CD4-positive, alpha-beta T cell treated with Interleukin-10 for 1 hour (primary cell): Measurements from ENCODE around the gene NXN.
"Not testable (repeated sequence)": the region's sequence is repeated elsewhere in the genome, so short reads cannot be mapped to it uniquely, and the experiment has no call there.

Experiments
- DNase-seq: peaks from one replicate; pipeline ENCODE4 v3.0.0-alpha.2; 2020

Gene NXN

DNA sequence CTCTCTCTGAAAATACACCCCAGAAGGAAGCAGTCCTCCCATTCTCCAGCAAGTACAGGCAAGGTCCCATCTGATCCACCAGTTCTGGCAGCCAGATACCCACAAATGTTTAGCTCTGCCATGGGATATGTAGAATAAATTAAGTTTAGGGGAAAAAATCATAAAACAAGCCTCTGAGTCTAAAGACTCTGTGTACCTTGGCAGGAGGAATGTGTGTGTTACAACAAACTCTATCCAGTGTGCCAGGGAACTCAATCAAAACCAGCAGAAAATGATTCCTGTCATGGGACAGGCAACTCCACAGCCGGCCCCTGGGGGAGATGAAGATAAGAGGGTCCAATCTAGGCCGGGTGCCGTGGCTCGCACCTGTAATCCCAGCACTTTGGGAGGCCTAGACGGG, 124.0 kb downstream of the NXN start:
- no peak for DNase-seq

DNA sequence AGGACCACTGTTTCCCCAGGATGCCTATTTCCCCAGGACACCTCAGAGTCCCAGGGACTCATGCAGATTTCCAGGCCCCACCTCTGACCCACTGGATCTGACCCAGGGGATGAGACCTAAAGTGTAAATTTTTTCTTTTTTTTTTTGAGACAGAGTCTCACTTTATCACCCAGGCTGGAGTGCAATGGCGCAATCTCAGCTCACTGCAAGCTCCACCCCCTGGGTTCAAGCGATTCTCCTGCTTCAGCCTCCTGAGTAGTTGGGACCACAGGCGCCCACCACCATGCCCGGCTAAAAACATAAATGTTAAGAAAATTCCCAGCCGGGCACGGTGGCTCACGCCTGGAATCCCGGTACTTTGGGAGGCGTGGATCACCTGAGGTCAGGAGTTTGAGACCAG, 126.7 kb downstream of the NXN start:
- DNase-seq, result not testable (repeated sequence)

DNA sequence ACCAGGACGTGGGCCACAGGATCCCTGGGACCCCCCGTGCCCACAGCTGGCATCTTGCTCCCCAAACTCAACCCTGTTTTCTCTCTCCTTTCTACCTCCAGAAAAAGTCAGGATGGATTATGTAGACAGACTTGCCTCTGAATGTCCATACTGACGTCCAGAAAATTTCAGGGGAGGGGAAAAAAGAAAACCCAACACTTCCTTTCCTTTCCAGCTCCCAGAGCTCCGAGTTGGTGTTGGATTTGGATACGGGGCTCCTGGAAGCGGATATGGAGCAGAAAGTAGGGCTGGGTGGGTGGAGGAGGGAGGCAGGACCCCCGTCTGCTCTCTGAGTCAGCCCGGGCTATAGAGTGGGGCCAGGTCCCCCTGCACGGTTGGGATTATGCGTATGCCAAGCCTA, 127.2 kb downstream of the NXN start:
- no peak for DNase-seq

DNA sequence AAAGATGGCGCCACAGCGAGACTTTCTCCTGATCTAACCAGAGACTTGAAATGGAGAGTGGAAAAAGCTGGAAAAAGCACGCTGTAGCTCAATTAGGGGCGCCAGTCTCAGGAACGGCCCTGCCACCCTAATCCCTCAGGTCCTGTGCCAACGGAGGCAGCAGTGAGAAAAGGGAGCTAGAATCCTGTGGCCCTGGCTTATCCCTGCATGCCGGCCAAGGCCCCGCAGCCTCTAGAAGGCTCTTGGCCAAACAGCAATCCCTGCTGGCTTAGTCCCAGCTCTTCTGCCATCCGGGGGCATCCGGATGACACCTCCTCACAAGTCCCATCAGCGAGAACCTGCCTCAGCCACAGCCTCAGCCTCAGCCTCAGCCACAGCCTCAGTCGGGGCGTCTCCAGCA, 127.7 kb downstream of the NXN start:
- no peak for DNase-seq

DNA sequence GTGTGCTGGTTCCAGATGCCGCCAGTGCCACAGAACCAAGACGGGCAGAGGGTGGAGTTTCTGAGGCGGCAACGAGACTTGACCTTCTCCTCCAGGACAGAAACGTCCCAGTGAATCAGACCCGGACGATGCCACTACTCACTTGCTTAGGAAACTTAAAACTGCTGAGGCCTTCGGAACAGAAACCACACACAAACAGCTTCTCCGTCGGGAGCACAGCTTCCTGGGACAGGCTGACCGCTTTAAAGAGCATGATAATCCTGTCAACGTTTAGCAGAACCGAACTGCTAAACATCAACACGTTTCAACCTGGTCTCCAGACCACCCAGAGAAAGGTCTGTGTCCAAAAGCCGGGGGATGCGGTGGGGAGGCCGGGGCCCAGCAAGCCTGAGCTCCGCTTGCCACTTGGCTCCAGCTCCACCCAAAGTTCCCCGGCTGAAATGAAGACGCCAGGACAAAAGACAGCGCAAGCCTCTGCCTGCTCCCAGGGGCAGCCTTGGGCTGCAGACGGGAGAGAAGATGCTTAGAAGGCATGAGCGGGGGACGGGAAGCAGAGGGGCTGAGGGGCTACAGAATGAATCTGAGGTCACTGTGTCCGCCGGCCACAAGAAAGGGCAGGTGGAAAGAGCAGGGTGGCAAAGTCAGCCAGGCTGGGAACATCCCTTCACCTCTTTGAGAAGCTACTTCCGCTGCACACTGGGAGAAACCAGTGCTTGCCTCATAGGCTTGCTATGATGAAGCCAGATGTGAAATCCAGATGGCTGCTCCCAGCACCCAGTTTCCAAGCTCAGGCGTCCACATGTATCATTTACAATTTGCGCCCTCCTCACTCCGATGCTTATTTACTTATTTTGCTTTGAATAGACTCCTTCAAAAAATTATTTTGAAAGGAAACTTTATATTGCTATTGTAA, 128.5 kb downstream of the NXN start:
- no peak for DNase-seq

- DNase-seq, result no peak
Observed at GRCh38 chr17:850086-850850, 129.3 kb downstream of the NXN start.

DNA sequence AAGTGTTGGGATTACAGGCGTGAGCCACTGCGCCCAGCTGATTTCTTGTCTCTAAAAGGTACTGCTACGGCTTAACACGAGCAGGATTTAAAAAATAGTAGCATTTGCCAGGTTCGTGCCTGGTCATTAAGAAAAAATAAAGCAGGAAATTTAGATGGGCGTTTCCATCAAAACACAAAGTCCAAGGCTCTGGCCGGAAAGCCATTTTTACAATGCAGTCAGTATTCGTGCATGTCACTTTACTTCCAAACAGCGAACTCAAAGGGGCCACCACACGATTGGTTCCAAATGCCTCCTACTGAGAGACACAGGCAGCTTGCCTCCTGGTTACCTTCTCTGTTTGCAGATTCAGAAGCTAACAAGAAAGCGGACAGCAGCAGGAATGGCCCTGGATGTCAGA, 131.2 kb downstream of the NXN start:
- DNase-seq, result no peak

DNA sequence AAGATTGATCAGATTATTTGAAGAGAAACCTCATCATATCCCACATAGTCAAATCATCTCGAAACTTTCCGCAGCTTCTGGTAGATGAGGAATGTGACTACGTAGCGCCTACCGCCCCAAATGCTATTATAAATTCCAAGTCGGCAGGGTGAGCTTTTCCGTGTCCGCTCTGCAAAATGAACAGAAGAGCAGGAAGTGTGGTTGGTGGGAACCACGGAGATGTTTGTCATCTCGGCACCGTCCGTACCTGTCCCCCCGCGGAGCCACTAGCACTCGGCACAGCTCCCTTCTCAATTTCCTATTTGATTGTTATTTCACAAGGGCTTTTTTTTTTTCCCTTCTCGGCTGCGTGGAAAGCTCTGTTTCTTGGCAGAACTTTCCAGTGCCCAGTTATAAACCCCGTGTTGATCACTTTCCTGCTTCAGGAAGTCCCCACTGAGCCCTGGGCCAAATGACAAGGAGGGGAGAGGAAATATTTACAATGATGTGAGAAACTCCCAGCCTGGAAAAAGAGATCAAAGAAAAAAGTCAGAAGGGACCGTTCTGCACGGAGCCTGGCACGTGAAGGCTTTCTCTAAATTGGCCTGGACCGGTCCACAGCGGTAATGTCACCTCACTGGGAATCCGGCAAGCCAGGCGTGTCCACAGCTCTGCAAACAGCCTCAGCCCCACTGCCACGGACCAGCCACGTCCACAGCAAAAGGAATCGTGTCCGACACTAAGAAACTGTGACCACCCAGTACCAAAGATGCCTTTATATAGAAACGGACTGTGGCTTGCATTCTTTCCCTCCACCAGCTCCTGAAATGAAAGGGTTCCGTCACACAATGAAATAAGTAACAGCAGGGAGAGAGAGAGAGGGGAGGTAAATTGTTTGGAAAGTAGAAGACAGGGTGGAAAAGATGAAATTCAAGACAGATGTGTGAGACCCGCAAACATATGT, 132.4 kb downstream of the NXN start:
- DNase-seq, result no peak

GRCh38 chr17:841313-841712, 138.3 kb downstream of the NXN start:
- DNase-seq, result no peak

- DNase-seq, result no peak
Observed at GRCh38 chr17:838486-838885, 141.1 kb downstream of the NXN start.

DNA sequence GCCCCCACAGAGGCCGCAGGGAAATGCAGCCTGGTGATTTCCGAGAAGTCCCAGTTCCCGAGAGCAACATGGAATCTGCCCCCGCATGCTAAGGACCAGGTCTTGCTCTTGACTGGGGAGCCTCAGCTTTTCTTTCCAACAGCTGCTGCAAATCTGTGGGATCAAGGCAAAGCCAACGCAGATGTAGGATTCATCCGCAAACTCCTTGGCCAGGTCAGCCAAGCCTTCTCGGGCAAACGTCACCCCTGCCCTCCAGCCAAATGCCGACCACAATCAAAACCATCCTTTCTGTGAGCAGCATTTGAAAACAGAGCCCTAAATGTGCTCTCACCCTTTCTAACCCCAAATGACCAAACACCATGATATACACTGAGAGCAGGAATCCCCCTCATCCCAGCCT, 143.4 kb downstream of the NXN start:
- DNase-seq, result no peak

DNA sequence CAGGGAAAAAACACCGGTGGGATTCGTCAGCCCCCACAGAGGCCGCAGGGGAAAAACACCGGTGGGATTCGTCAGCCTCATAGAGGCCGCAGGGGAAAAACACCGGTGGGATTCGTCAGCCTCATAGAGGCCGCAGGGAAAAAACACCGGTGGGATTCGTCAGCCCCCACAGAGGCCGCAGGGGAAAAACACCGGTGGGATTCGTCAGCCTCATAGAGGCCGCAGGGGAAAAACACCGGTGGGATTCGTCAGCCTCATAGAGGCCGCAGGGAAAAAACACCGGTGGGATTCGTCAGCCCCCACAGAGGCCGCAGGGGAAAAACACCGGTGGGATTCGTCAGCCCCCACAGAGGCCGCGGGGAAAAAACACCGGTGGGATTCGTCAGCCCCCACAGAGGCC, 143.9 kb downstream of the NXN start:
- not testable (repeated sequence) for DNase-seq

GRCh38 chr17:835263-835662, 144.3 kb downstream of the NXN start:
- DNase-seq, result no peak

- DNase-seq, result no peak
Observed at GRCh38 chr17:834136-834535, 145.4 kb downstream of the NXN start.

DNA sequence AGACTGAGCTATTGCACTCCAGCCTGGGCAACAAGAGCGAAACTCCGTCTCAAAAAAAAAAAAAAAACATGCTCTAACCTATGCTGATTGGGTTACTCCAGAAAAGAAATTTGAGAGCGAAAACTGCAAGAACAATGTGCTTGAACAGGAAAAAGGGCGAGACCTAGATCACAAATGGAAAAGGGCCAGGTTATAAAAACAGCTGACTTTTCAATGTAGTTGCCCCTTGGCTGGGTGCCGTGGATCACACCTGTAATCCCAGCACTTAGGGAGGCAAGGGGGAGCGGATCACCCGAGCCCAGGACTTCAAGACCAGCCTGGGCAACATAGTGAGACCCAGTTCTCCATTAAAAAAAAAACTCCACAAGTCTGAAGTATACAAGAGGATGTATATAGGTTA, 148.6 kb downstream of the NXN start:
- DNase-seq, result no peak

- DNase-seq, result no peak
Observed at GRCh38 chr17:830381-830780, 149.2 kb downstream of the NXN start.

DNA sequence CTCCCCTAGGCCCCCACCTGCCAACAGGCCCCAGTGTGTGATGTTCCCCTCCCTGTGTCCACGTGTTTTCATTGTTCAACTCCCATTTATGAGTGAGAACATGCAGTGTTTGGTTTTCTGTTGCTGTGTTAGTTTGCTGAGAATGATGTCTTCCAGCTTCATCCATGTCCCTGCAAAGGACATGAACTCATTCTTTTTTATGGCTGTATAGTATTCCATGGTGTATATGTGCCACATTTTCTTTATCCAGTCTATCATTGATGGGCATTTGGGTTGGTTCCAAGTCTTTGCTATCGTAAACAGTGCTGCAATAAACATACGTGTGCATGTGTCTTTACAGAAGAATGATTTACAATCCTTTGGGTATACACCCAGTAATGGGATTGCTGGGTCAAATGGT, 150.0 kb downstream of the NXN start:
- not testable (repeated sequence) for DNase-seq

GRCh38 chr17:828761-829160, 150.8 kb downstream of the NXN start:
- no peak for DNase-seq

DNA sequence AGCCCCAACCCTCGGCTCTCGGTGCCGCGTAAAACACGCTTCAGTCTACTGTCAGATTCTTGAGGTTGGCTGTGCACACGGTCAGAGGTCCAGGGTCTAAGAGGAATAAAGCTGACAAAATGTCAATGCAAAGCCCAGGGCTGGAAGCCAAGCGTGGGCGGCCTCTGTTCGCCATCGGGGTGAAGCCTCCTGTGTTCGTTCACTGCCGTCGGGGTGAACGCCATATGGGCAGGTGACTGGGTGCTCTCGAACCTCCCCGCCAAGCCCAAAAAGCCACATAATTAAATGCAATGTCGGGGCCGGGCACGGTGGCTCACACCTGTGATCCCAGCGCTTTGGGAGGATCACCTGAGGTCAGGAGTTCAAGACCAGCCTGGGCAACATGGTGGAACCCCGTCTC, 152.8 kb downstream of the NXN start:
- DNase-seq, result no peak

DNA sequence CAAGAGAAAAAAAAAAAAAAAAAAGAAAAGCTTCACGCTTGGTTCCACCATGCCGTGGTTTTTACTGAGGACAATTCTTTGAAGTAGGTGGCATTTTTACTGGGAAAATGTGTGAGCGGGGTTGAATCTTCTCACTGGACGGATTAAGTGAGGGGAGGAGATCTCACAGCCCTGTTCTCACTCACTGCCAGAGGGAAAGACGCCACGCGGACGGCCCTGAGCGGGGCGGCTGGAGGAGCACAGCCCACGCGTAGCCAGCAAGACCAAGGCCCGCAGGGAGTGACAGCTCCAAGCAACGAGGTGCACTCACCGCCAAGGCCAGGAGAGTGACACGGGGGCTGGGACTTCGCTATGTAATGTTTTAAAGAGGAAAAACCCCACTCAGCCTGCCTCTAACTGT, 154.4 kb downstream of the NXN start:
- DNase-seq, result no peak

GRCh38 chr17:824378-824777, 155.2 kb downstream of the NXN start:
- no peak for DNase-seq

DNA sequence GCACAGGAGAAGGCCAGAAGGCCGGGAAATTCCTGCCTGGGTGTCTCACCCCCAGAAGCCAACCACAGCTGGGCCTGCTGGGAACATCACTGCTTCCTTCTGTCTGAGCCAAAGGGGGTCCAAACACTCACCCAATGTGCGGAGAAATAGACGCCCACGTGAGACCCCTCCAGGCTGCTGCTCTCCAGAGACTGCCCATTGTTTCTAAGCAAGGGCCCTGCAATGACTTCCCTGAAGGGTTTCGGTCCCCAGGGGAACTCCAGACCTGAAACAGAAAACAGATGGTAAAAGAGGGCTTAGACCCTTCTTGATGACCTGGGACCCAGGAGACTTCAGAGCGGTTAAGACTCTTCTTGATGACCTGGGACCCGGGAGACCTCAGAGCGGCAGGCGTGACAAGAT, 156.1 kb downstream of the NXN start:
- no peak for DNase-seq

DNA sequence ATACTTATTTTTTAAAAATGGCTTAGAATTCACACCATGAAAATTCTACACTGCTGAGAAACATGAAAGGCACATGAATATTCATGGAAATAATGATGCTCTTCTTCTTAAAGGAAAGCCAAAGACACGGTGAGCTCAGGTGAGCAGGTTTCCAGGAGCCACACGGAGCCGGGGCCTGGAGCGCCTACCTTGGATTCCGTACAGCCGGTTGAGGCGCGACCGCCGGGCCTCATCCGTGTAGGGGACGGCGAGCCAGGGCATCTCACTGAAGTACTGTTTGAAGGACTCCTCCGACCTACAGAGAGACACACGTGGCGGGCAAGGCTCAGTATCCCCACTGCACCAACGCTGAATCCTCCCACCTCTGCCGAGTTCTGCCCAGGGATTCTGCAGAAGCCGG, 160.3 kb downstream of the NXN start:
- no peak for DNase-seq
